ENCODE results near the gene WDR5.

WDR5 gene

DNA sequence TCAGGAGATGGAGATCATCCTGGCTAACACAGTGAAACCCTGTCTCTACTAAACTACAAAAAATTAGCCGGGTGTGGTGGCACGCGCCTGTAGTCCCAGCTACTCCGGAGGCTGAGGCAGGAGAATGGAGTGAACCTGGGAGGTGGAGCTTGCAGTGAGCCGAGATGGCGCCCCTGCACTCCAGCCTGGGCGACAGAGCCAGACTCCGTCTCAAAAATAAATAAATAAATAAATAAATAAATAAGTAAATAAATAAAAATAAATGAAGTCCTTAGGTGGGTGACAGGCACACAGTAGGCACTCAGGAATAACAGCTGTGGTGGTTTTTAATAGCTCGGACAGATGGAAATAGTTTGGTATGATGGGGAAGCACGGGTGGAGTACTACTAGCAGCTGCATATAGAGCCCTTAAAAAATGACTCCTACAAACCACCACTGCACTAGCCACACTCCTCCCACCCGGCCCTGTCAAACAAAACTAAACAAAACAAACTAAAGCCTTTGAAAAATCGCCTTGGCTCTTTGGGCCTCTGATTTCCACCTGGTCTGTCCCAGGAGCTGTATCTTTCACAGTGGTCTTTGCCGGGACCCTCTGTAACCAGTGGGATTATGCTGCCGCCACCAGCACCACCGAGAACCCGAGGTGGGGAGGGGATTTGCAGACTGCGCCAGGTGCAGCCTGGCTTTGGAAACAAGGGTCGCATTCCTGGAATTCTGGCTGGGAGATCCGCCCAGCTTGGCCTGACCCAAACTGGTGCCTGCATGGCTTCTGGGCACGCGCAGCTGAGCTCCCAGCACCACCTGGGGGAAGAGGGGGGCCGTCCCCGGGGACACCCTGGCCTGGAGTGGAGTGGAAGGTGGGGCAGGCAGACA is 5.1 kb upstream of the WDR5 start:
- FAIRE-seq = no peak

DNA sequence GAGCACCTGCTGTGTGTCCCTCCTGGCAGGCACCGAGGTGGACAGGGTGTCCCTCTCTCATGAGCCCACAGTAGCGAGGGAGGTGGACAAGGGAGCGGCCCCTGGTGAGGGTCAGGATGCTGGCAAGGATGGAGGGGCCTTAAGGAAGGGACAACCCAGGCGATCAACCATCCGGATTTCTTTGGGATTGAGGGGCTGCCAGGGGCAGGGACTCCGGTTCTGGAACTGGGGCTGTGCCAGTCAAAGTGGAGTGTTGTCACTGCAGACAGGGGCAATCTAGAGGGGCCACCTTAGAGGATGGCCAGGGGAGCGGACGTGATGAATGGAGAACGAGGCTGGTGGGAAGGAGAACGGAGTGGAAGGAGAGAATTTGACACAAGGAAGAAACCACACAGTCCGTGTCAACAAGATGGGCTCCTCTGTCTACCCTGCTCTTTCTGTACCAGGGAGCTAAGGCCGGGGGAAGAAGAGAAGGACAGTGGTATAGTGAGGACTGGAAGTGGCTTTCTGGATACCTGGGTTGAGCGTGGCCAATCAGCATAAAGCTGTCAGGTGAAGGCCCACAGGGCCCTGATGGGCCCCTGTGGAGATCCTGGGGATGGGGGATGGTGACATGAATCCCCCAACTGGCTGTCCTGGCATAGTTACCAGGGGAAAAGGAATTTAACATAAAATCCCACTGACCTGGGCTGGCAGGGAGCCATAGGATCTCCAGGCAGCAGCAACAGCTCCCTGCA is 4.2 kb upstream of the WDR5 start:
- no peak for TF ChIP-seq POU2F2 (IDR thresholded peaks at IDR 0.05; ENCODE audit: low read depth, low read length)
- no peak for TF ChIP-seq PAX5 (IDR thresholded peaks at IDR 0.05; ENCODE audit: insufficient read depth, low read length, severe bottlenecking)
- no peak for TF ChIP-seq SPI1 (IDR thresholded peaks at IDR 0.05; ENCODE audit: low read depth, low read length)
- TF ChIP-seq TAF1 (IDR thresholded peaks at IDR 0.05; ENCODE audit: low read depth, low read length) = no peak
- no peak for TF ChIP-seq POLR2A (IDR thresholded peaks at IDR 0.05; ENCODE audit: low read depth, low read length)
- no peak for TF ChIP-seq POLR2AphosphoS5 (IDR thresholded peaks at IDR 0.05; ENCODE audit: low read depth, low read length)
- no peak for DNase-seq (ENCODE audit: insufficient read length, low spot score)
- FAIRE-seq = no peak

More for the DNA sequence above, 5.1 kb upstream of the WDR5 start:
- no peak for DNase-seq (ENCODE audit: insufficient read length, low spot score)
- no peak for TF ChIP-seq SPI1 (IDR thresholded peaks at IDR 0.05; ENCODE audit: low read depth, low read length)

DNA sequence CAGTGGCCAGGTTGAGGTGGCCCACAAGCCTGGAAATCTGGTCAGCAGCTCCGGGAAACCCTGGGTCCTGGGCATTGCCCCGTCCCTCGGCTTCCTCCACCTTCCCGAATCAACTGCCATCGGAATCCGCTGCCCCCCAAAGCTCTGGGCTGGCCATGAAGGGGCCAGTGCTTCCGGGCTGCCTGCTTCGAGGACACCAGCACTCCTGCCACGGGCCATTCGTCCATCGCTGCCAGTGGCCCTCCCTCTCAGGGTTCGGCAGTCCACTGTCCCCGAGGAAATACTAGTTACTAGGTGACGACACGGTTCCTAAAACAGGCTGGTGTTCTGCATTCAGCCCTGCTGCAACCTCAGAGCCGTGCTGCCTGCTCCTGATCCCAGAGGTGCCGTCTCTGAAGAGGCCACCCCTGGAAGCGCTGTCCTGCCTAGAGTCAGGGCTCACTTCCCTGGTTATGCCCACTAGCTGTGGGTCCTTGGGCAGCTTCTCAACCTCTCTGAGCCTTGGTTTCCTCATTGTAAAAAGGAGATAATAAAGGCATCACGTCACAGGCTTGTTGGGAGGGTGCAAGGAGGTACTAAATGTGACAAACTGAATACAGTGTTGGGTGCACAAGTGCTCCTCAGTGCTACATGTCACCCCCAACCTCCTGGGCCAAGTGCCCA is 3.5 kb upstream of the WDR5 start:
- TF ChIP-seq POLR2A (IDR thresholded peaks at IDR 0.05; ENCODE audit: low read depth, low read length) (no peak), POU2F2 (IDR thresholded peaks at IDR 0.05; ENCODE audit: low read depth, low read length) (no peak), PAX5 (IDR thresholded peaks at IDR 0.05; ENCODE audit: insufficient read depth, low read length, severe bottlenecking) (no peak), SPI1 (IDR thresholded peaks at IDR 0.05; ENCODE audit: low read depth, low read length) (no peak), TAF1 (IDR thresholded peaks at IDR 0.05; ENCODE audit: low read depth, low read length) (no peak), POLR2AphosphoS5 (IDR thresholded peaks at IDR 0.05; ENCODE audit: low read depth, low read length) (no peak)

DNA sequence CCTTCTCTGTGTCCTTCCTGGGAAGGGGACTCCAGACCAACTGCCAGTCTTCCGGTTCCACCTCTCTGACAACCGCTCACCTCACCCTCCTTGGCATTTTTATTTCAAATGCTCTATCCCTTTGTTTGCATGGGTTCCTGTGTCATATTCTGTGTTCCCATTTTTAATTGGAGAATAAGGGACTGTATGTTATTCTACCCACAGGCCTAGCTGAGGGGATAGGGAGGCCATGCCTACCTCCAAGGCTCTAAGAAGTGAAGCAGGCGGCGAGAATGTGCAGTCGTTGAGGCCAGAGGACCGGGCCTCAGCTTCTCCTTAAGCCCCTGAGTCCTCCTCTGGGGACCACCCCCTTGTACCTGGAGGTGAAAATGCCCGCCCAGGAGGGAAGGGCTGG is 936 bp upstream of the WDR5 start:
- FAIRE-seq (no peak), DNase-seq (ENCODE audit: insufficient read length, low spot score) (no peak)
- TF ChIP-seq POU2F2 (IDR thresholded peaks at IDR 0.05; ENCODE audit: low read depth, low read length) = no peak
- no peak for TF ChIP-seq SPI1 (IDR thresholded peaks at IDR 0.05; ENCODE audit: low read depth, low read length)
- no peak for TF ChIP-seq PAX5 (IDR thresholded peaks at IDR 0.05; ENCODE audit: insufficient read depth, low read length, severe bottlenecking)
- TF ChIP-seq TAF1 (IDR thresholded peaks at IDR 0.05; ENCODE audit: low read depth, low read length) = no peak
- TF ChIP-seq POLR2AphosphoS5 (IDR thresholded peaks at IDR 0.05; ENCODE audit: low read depth, low read length) = no peak
- no peak for TF ChIP-seq POLR2A (IDR thresholded peaks at IDR 0.05; ENCODE audit: low read depth, low read length)

More for the DNA sequence above, 3.5 kb upstream of the WDR5 start:
- FAIRE-seq (no peak), DNase-seq (ENCODE audit: insufficient read length, low spot score) (no peak)

DNA sequence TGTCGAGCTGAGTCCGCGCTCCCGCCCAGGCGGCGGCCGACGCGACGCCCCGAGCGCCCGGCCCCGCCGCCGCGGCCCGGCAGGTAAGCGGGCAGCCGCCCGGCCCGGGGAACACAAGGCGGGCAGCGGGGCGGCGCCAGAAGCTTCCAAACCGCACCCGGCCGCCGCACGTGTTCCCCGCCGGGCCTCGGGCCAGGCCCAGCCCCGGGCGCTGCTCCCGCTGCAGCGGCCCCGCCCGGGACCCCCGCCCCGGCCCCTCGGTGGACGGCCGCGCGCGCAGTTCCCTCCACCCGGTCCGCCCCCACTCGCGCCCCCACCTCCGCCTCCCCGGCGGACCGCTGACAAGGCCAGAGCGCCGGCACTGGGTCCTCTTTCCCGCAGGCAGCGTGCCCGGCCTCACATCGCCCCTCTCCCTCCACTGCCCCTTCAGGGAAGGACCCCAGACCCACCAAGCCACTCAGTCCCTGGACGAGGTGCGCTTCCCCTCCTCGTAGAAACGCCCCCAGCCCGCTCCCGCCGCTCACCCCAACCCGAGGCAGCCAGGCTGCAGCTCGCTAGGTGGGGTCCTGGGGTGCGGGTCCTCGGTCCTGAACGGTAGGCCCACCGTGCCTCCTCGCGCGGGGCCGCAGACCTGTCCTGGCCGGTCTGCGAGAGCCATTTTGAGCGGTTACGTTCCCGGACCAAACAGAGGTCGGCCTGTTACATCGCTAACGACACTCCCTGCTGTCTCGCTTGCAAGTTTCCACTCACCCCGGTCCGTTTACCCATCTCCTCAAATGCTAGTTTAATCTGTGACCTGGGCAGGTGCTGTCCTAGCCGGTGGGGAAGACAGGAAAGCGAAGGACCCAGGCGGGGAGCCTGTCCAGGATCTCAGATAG is 475 bp downstream of the WDR5 start:
- peak; percentile 69 for FAIRE-seq
- no peak for TF ChIP-seq POLR2AphosphoS5 (IDR thresholded peaks at IDR 0.05; ENCODE audit: low read depth, low read length)
- TF ChIP-seq POU2F2 (IDR thresholded peaks at IDR 0.05; ENCODE audit: low read depth, low read length) = no peak
- no peak for TF ChIP-seq POLR2A (IDR thresholded peaks at IDR 0.05; ENCODE audit: low read depth, low read length)
- no peak for TF ChIP-seq SPI1 (IDR thresholded peaks at IDR 0.05; ENCODE audit: low read depth, low read length)
- TF ChIP-seq TAF1 (IDR thresholded peaks at IDR 0.05; ENCODE audit: low read depth, low read length) = no peak; the same call in 1 of the 2 replicates
- no peak for TF ChIP-seq PAX5 (IDR thresholded peaks at IDR 0.05; ENCODE audit: insufficient read depth, low read length, severe bottlenecking)
- no peak for DNase-seq (ENCODE audit: insufficient read length, low spot score)

DNA sequence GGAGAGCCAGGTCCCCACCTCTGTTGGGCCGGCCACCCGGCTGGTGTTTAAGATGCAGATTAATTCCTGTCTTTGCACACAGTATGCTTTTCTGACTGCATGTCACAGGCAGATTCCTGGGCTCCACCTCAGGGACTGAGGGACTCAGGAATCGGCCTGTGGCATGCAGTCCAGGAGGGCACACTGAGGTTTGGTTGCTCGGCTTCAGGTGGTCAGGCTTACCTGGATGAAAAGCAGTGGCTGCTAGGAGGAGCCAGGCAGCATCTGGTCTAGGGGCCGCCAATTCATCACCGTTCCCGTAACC is 1.1 kb downstream of the WDR5 start:
- TF ChIP-seq TAF1 (IDR thresholded peaks at IDR 0.05; ENCODE audit: low read depth, low read length) (no peak), POU2F2 (IDR thresholded peaks at IDR 0.05; ENCODE audit: low read depth, low read length) (no peak), PAX5 (IDR thresholded peaks at IDR 0.05; ENCODE audit: insufficient read depth, low read length, severe bottlenecking) (no peak), POLR2A (IDR thresholded peaks at IDR 0.05; ENCODE audit: low read depth, low read length) (no peak), POLR2AphosphoS5 (IDR thresholded peaks at IDR 0.05; ENCODE audit: low read depth, low read length) (no peak), SPI1 (IDR thresholded peaks at IDR 0.05; ENCODE audit: low read depth, low read length) (no peak)
- DNase-seq (ENCODE audit: insufficient read length, low spot score) (no peak), FAIRE-seq (no peak)

DNA sequence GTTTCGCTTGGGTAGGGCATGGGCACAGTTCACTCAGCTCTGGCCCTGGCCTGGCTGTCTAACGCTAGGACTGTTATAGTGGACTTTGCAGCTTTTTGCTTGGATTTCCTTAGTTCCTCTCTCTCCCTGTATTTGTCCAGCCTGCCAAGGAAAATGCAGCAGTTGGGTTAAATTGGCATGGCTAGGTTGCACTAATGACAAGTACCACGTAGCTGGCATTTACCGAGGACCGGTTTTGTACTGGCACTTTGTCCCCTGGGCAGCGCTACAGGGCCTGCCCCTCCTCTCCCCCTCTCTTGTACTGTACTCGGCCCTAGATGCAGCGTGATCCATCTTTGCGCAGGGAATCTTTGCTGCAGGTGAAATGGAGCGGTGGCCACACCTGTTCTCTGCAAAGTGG is 2.4 kb downstream of the WDR5 start:
- DNase-seq (ENCODE audit: insufficient read length, low spot score) = no peak
- TF ChIP-seq POLR2AphosphoS5 (IDR thresholded peaks at IDR 0.05; ENCODE audit: low read depth, low read length) = no peak
- no peak for TF ChIP-seq SPI1 (IDR thresholded peaks at IDR 0.05; ENCODE audit: low read depth, low read length)
- no peak for TF ChIP-seq POLR2A (IDR thresholded peaks at IDR 0.05; ENCODE audit: low read depth, low read length)
- no peak for TF ChIP-seq POU2F2 (IDR thresholded peaks at IDR 0.05; ENCODE audit: low read depth, low read length)
- TF ChIP-seq TAF1 (IDR thresholded peaks at IDR 0.05; ENCODE audit: low read depth, low read length) = no peak
- no peak for TF ChIP-seq PAX5 (IDR thresholded peaks at IDR 0.05; ENCODE audit: insufficient read depth, low read length, severe bottlenecking)
- FAIRE-seq = no peak

DNA sequence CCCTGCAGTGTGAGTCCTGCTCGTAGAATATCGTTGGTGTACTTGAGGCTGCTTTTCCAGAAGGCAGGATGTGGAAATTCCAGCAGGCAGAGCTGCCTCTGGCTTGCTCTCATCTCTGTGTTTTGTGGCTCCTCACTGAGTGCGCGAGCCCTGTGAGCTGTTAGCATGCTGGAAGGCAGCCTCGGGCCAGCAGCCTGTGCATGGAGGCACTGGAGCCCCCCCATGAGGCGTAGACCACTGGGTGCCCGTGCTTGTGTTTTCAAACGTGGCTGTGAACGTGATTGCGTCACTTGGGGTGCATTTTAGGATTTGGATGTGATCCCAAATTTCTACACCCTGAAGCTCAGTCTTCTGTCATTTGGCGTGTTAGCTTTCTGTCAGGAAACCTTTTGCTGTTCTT is 3.2 kb downstream of the WDR5 start:
- DNase-seq (ENCODE audit: insufficient read length, low spot score) (no peak), FAIRE-seq (no peak)
- TF ChIP-seq POU2F2 (IDR thresholded peaks at IDR 0.05; ENCODE audit: low read depth, low read length) (no peak), TAF1 (IDR thresholded peaks at IDR 0.05; ENCODE audit: low read depth, low read length) (no peak), POLR2AphosphoS5 (IDR thresholded peaks at IDR 0.05; ENCODE audit: low read depth, low read length) (no peak), POLR2A (IDR thresholded peaks at IDR 0.05; ENCODE audit: low read depth, low read length) (no peak), PAX5 (IDR thresholded peaks at IDR 0.05; ENCODE audit: insufficient read depth, low read length, severe bottlenecking) (no peak)

Data from GM12891 (cell line).